Measurements from ENCODE around the gene NES.

NES gene

GRCh38 chr1:156725683-156726280 lies 48.6 kb upstream of the NES start:
- peaks cover 55% of the 10 kb centered on the region for H3K36me3 ChIP-seq (ENCODE audit: insufficient read depth, low read length)
- H3K27ac ChIP-seq (ENCODE audit: low read length) = peak overlapping the region; percentile 65
- no peaks in the 10 kb centered on the region for H3K27me3 ChIP-seq (ENCODE audit: insufficient read depth, low read length, poor library complexity)
- DNase-seq (peak; percentile 80), ATAC-seq (ENCODE audit: insufficient read depth, low read depth) (peak; percentile 64)
- H3K4me2 ChIP-seq (ENCODE audit: insufficient read depth, low read length) = peak overlapping the region; percentile 92
- peak overlapping the region; percentile 78 for H3K9ac ChIP-seq (ENCODE audit: low read depth, low read length)
- no peaks in the 10 kb centered on the region for H3K9me3 ChIP-seq (ENCODE audit: insufficient read depth, low read length, severe bottlenecking)
- peaks cover 66% of the 10 kb centered on the region for H3K79me2 ChIP-seq (ENCODE audit: insufficient read depth, low read length)
- no peak overlapping the region for H2AFZ ChIP-seq (ENCODE audit: low read depth, low read length)
- peaks cover 55% of the 10 kb centered on the region for H4K20me1 ChIP-seq (ENCODE audit: insufficient read depth, low read length)
- H3K4me1 ChIP-seq (ENCODE audit: insufficient read depth, low read length) = peaks cover 56% of the 10 kb centered on the region
- peak; percentile 98 for TF ChIP-seq CTCF (IDR thresholded peaks at IDR 0.05; ENCODE audit: borderline replicate concordance, extremely low read depth, low read length, poor library complexity, severe bottlenecking)
- TF ChIP-seq EZH2 (IDR thresholded peaks at IDR 0.05; ENCODE audit: borderline replicate concordance, low read depth, low read length, severe bottlenecking) = no peak
- peak overlapping the region; percentile 15 to 77; a peak in 3 of 4 replicates for H3K4me3 ChIP-seq (ENCODE audit: low read depth in 1 of 2, low read length in 2 of 2)

- TF ChIP-seq CTCF (IDR thresholded peaks at IDR 0.05; ENCODE audit: borderline replicate concordance, extremely low read depth, low read length, poor library complexity, severe bottlenecking) = no peak
- no peak for TF ChIP-seq EZH2 (IDR thresholded peaks at IDR 0.05; ENCODE audit: borderline replicate concordance, low read depth, low read length, severe bottlenecking)
- H3K4me2 ChIP-seq (ENCODE audit: insufficient read depth, low read length) = no peak overlapping the region
- no peak overlapping the region for H2AFZ ChIP-seq (ENCODE audit: low read depth, low read length)
- DNase-seq (no peak), ATAC-seq (ENCODE audit: insufficient read depth, low read depth) (no peak)
- H3K4me1 ChIP-seq (ENCODE audit: insufficient read depth, low read length) = peaks cover 30% of the 10 kb centered on the region
- peaks cover 57% of the 10 kb centered on the region for H3K36me3 ChIP-seq (ENCODE audit: insufficient read depth, low read length)
- H3K79me2 ChIP-seq (ENCODE audit: insufficient read depth, low read length) = peaks cover 40% of the 10 kb centered on the region
- no peak overlapping the region for H3K27ac ChIP-seq (ENCODE audit: low read length)
- H3K9me3 ChIP-seq (ENCODE audit: insufficient read depth, low read length, severe bottlenecking) = no peaks in the 10 kb centered on the region
- H3K27me3 ChIP-seq (ENCODE audit: insufficient read depth, low read length, poor library complexity) = no peaks in the 10 kb centered on the region
- no peak overlapping the region for H3K9ac ChIP-seq (ENCODE audit: low read depth, low read length)
- H4K20me1 ChIP-seq (ENCODE audit: insufficient read depth, low read length) = peaks cover 48% of the 10 kb centered on the region
- no peak overlapping the region for H3K4me3 ChIP-seq (ENCODE audit: low read depth in 1 of 2, low read length in 2 of 2)
Measured at GRCh38 chr1:156721535-156721934, 44.3 kb upstream of the NES start.

- H3K79me2 ChIP-seq (ENCODE audit: insufficient read depth, low read length) = peaks cover 36% of the 10 kb centered on the region
- no peak overlapping the region for H2AFZ ChIP-seq (ENCODE audit: low read depth, low read length)
- ATAC-seq (ENCODE audit: insufficient read depth, low read depth) (no peak), DNase-seq (no peak)
- H4K20me1 ChIP-seq (ENCODE audit: insufficient read depth, low read length) = peaks cover 44% of the 10 kb centered on the region
- no peak overlapping the region for H3K4me3 ChIP-seq (ENCODE audit: low read depth in 1 of 2, low read length in 2 of 2)
- H3K36me3 ChIP-seq (ENCODE audit: insufficient read depth, low read length) = peaks cover 53% of the 10 kb centered on the region
- no peaks in the 10 kb centered on the region for H3K9me3 ChIP-seq (ENCODE audit: insufficient read depth, low read length, severe bottlenecking)
- H3K4me1 ChIP-seq (ENCODE audit: insufficient read depth, low read length) = peaks cover 26% of the 10 kb centered on the region
- H3K27me3 ChIP-seq (ENCODE audit: insufficient read depth, low read length, poor library complexity) = no peaks in the 10 kb centered on the region
- no peak overlapping the region for H3K4me2 ChIP-seq (ENCODE audit: insufficient read depth, low read length)
- H3K9ac ChIP-seq (ENCODE audit: low read depth, low read length) = no peak overlapping the region
- no peak overlapping the region for H3K27ac ChIP-seq (ENCODE audit: low read length)
- TF ChIP-seq EZH2 (IDR thresholded peaks at IDR 0.05; ENCODE audit: borderline replicate concordance, low read depth, low read length, severe bottlenecking) (no peak), CTCF (IDR thresholded peaks at IDR 0.05; ENCODE audit: borderline replicate concordance, extremely low read depth, low read length, poor library complexity, severe bottlenecking) (no peak)
Measured at GRCh38 chr1:156721131-156721530, 43.9 kb upstream of the NES start.

Data from DND-41 (cell line).